ENCODE measurements around the gene LY6G6C.

GRCh38 chr6:31681135-31681671, 40.3 kb downstream of the LY6G6C start:
- TF ChIP-seq EZH2 (IDR thresholded peaks at IDR 0.05; ENCODE audit: borderline replicate concordance, low read length) (no peak), CTCF (conservative IDR thresholded peaks at IDR 0.05 in 1 of 2, IDR thresholded peaks at IDR 0.05 in 1 of 2; ENCODE audit: extremely low read depth in 1 of 2, insufficient read depth in 1 of 2, low read depth in 1 of 2, low read length in 2 of 2) (peak in 1 of 2 donors; percentile 29)
